Endothelial cell of coronary artery (primary cell): Measurements from ENCODE around the gene SFMBT1. TPM values are rescaled to one million over a fixed set of nuclear protein-coding genes. Genes with fewer than 3 reads are reported as not detected.

ENCODE experiments used
- total RNA-seq: library from RNA; depleted of rRNA; stranded (reverse); fragments of >200 nt; gene quantifications from 2 replicates; pipeline ENCODE4 v1.2.3, GENCODE V29; 2014

Gene SFMBT1
- total RNA-seq: 2.2 and 2.8 TPM in 2 replicates

GRCh38 chr3:53045518-53046170 lies at the start of gene SFMBT1:
Gene SFMBT1, minus strand, starts transcription at chr3:53046073. Its CDS starts 76,945 bp downstream, at chr3:52969128.

GRCh38 chr3:52897130-52898122 lies 148.4 kb downstream of the SFMBT1 start, which contains the start of gene STIMATE:
Gene STIMATE, minus strand, starts transcription at chr3:52897548. Its CDS starts 98 bp downstream, at chr3:52897450.

Other genes with a start within 250 kb of the SFMBT1 start
- 0.38 and 0.72 TPM in 2 replicates for gene ITIH4, start 215.4 kb downstream of the SFMBT1 start, total RNA-seq
- gene MUSTN1, start 211.1 kb downstream of the SFMBT1 start, total RNA-seq: not detected in 2 replicates
- 11.2 and 12.4 TPM in 2 replicates for gene STIMATE, start 148.5 kb downstream of the SFMBT1 start, total RNA-seq
- 13.9 and 17.1 TPM in 2 replicates for gene RFT1, start 84.4 kb upstream of the SFMBT1 start, total RNA-seq
- gene PRKCD, start 115.1 kb upstream of the SFMBT1 start, total RNA-seq: 2.7 and 4.6 TPM in 2 replicates
- 256 and 448 TPM in 2 replicates for gene TKT, start 209.9 kb upstream of the SFMBT1 start, total RNA-seq